Mucosa of descending colon (tissue), 3 donors: ENCODE measurements around the gene DLEC1. TPM values are rescaled to one million over a fixed set of nuclear protein-coding genes. Genes with fewer than 3 reads are reported as not detected.

Experiments
- ATAC-seq: fragments of 200-7000 bp; cut with Tn5 transposase; one replicate; pipeline ENCODE4 v1.9.1; 2020; ENCODE audit warnings: mild to moderate bottlenecking, moderate library complexity
- DNase-seq, 3 donors: peaks; one replicate each; pipeline ENCODE4 v3.0.0-alpha.2; 2020
- H3K36me3 ChIP-seq: fragments of 200-600 bp; one replicate; pipeline ENCODE4 v1.8.0; 2021; ENCODE audit warnings: low read depth, mild to moderate bottlenecking
- H3K4me1 ChIP-seq: fragments of 200-600 bp; one replicate; pipeline ENCODE4 v1.8.0; 2021; ENCODE audit warnings: low read depth, mild to moderate bottlenecking
- H3K4me3 ChIP-seq: fragments of 200-600 bp; one replicate; pipeline ENCODE4 v1.8.0; 2021; ENCODE audit warnings: mild to moderate bottlenecking
- H3K9me3 ChIP-seq: fragments of 200-600 bp; one replicate; pipeline ENCODE4 v1.8.0; 2021; ENCODE audit warnings: mild to moderate bottlenecking
- intact Hi-C, 2 donors: fragments of 100-400 bp; cut with DNase I in 1 of 2; cut with micrococcal nuclease in 1 of 2; formaldehyde crosslinking; loops; one replicate each; pipeline versions ENCODE4 v1.11.0 to v1.11.1; 2022; cut with DNase I, micrococcal nuclease
- total RNA-seq, 3 donors: library from RNA; stranded (reverse); fragmentation: NEBNext Ultra II Directional in 2 of 3; extraction: Animal tissue kit (Norgen Biotek cat#: 25700) in 2 of 3; gene quantifications; one replicate each; pipeline versions ENCODE4 v1.2.1 to v1.2.4, GENCODE V29; 2021 to 2023
- TF ChIP-seq, protein P1 (sequence below): fragments of 200-600 bp; IDR thresholded peaks from one replicate; pipeline ENCODE4 v1.8.0; 2022; ENCODE audit warnings: antibody characterized with exemption, mild to moderate bottlenecking
- donor health status: DM: no; HTN: no; CAD: no; lungs with moderate emphysema.
- donor health status: DM: no; HTN: no; CAD: no.
- donor health status: DM: no; HTN: yes; CAD: no.

Gene DLEC1
- total RNA-seq, 3 donors from 2014 or later, result 0.73 to 1.7 (median 1.5) TPM

DNA sequence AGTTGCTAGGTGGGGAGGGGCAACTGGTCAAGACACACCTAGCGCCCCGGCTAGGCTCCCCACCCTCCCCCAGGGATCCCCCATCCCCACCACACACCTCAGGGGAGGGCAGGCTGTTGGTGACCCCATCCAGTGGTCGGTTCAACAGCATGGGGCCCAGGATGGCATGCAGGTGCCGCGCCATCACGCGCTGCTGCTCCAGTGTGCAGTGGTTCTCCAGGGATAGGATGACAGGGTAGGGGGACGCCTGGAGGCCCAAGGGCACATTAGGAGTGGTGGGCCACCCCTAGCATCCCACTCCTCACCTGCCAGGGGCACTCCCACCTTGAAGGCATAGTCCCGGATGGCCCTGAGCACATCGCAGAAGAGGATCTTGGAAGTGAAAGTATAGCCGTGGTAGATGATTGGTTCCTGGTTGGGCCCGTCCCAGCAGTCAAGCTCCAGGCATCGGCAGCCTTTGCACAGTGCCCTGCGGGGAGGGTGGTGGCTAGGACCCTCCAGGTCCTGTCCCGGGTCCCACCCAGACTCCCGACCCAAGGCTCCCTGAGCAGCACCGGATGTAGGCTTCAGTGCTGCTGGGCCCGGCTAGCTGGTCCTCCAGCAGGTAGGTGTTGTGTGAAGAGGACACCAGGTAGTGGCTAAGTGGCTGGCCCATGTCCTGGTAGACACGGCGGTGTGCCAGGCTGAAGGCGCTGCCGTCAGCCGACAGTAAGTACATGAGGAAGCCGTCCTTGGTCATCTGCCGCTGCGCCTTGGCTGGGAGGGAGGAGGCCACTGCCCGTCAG is 29.0 kb upstream of the DLEC1 start:
- H3K4me1 ChIP-seq, result peaks cover 24% of the 10 kb centered on the region
- no peaks in the 10 kb centered on the region for H3K9me3 ChIP-seq
- TF ChIP-seq, protein P1, sequence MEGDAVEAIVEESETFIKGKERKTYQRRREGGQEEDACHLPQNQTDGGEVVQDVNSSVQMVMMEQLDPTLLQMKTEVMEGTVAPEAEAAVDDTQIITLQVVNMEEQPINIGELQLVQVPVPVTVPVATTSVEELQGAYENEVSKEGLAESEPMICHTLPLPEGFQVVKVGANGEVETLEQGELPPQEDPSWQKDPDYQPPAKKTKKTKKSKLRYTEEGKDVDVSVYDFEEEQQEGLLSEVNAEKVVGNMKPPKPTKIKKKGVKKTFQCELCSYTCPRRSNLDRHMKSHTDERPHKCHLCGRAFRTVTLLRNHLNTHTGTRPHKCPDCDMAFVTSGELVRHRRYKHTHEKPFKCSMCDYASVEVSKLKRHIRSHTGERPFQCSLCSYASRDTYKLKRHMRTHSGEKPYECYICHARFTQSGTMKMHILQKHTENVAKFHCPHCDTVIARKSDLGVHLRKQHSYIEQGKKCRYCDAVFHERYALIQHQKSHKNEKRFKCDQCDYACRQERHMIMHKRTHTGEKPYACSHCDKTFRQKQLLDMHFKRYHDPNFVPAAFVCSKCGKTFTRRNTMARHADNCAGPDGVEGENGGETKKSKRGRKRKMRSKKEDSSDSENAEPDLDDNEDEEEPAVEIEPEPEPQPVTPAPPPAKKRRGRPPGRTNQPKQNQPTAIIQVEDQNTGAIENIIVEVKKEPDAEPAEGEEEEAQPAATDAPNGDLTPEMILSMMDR, result no peak
- H3K4me3 ChIP-seq, result no peak overlapping the region
- peak; percentile 2 for ATAC-seq
- H3K36me3 ChIP-seq, result no peaks in the 10 kb centered on the region
- intact Hi-C loops, result no loop called here
- DNase-seq, result peak in 2 of 3 donors; percentile 35 to 52

DNA sequence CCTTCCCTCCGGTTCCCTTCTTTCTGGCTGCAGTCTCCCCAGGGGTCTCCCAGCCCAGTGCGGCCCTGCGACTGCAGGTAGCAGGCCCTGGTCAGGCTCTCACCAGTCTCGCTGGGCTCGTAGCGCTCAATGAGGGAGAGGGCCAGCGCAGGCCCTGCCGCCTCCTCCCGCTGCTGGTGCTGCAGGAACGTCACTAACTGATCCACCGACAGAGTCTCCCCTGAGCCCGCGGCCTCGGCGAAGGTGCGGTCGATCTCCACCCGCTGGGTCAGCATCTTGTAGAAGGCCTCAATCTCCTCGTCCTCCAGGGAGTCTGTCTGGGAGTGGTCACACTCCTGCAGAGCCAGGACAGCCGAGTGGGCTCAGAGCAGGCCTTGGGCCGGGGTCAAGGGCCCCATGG is 27.9 kb upstream of the DLEC1 start:
- DNase-seq (peak in 2 of 3 donors; percentile 31 to 53), ATAC-seq (no peak)
- H3K4me1 ChIP-seq, result peaks cover 21% of the 10 kb centered on the region
- TF ChIP-seq, protein P1, result no peak
- no peaks in the 10 kb centered on the region for H3K9me3 ChIP-seq
- intact Hi-C loops, result no loop called here
- no peaks in the 10 kb centered on the region for H3K36me3 ChIP-seq
- H3K4me3 ChIP-seq, result no peak overlapping the region

- intact Hi-C loops, result no loop called here
- Histone ChIP-seq H3K9me3 (no peaks in the 10 kb centered on the region), H3K4me1 (peaks cover 29% of the 10 kb centered on the region), H3K36me3 (no peaks in the 10 kb centered on the region), H3K4me3 (no peak overlapping the region)
- peak; percentile 28 to 67 (median 33) for DNase-seq
- peak; percentile 87 for ATAC-seq
- TF ChIP-seq, protein P1, result no peak
Measured at GRCh38 chr3:38015485-38015884, 23.5 kb upstream of the DLEC1 start.

- no peaks in the 10 kb centered on the region for H3K9me3 ChIP-seq
- intact Hi-C loops, result no loop called here
- ATAC-seq, result no peak
- no peak overlapping the region for H3K4me3 ChIP-seq
- DNase-seq, result peak in 1 of 3 donors; percentile 31
- no peaks in the 10 kb centered on the region for H3K36me3 ChIP-seq
- TF ChIP-seq, protein P1, result no peak
- H3K4me1 ChIP-seq, result peaks cover 29% of the 10 kb centered on the region
Measured at GRCh38 chr3:38015984-38016383, 23.0 kb upstream of the DLEC1 start.

- Histone ChIP-seq H3K4me3 (no peak overlapping the region), H3K36me3 (no peaks in the 10 kb centered on the region), H3K4me1 (peaks cover 29% of the 10 kb centered on the region), H3K9me3 (no peaks in the 10 kb centered on the region)
- DNase-seq (peak in 2 of 3 donors; percentile 28 to 52), ATAC-seq (no peak)
- TF ChIP-seq, protein P1, result no peak
- intact Hi-C loops, result no loop called here
Measured at GRCh38 chr3:38016410-38016809, 22.6 kb upstream of the DLEC1 start.
